Neuronal stem cell (in vitro differentiated cells): ENCODE measurements around the gene HAPSTR1.
"Not testable (repeated sequence)": the region's sequence is repeated elsewhere in the genome, so short reads cannot be mapped to it uniquely, and the experiment has no call there.

Experiments used
- DNase-seq: peaks from one replicate; pipeline ENCODE4 v3.0.0-alpha.2; 2013; ENCODE audit warnings: low spot score
- H2AFZ ChIP-seq: one replicate; pipeline ENCODE4 v1.6.1; 2013; ENCODE audit warnings: mild to moderate bottlenecking, low read length, inconsistent platforms
- H2AK5ac ChIP-seq: 2 replicates; pipeline ENCODE4 v1.6.1; 2013; ENCODE audit warnings: low read depth, mild to moderate bottlenecking, inconsistent platforms, low read length, moderate library complexity, mixed read lengths
- H2BK120ac ChIP-seq: 2 replicates; pipeline ENCODE4 v1.6.1; 2013; ENCODE audit warnings: low read depth, mild to moderate bottlenecking, inconsistent platforms, low read length, moderate library complexity, mixed read lengths
- H2BK12ac ChIP-seq: one replicate; pipeline ENCODE4 v1.6.1; 2013; ENCODE audit warnings: low read length, inconsistent platforms
- H2BK15ac ChIP-seq: 2 replicates; pipeline ENCODE4 v1.6.1; 2013; ENCODE audit warnings: mild to moderate bottlenecking, low read length, inconsistent platforms, mixed read lengths
- H2BK5ac ChIP-seq: one replicate; pipeline ENCODE4 v1.6.1; 2013; ENCODE audit warnings: inconsistent platforms, mild to moderate bottlenecking, low read length, moderate library complexity
- H3K14ac ChIP-seq: one replicate; pipeline ENCODE4 v1.6.1; 2013; ENCODE audit warnings: low read length, inconsistent platforms
- H3K18ac ChIP-seq: 2 replicates; pipeline ENCODE4 v1.6.1; 2013; ENCODE audit warnings: low read length, inconsistent platforms
- H3K23ac ChIP-seq: 2 replicates; pipeline ENCODE4 v1.6.1; 2013; ENCODE audit warnings: low read depth, mild to moderate bottlenecking, mixed read lengths, low read length, inconsistent platforms; ENCODE audit not compliant: poor library complexity
- H3K27ac ChIP-seq: replicated peaks from 3 replicates; pipeline ENCODE4 v1.5.1; 2013; ENCODE audit warnings: low read length, inconsistent platforms
- H3K27me3 ChIP-seq, 3 experiments: 2 replicates each; pipeline ENCODE4 v1.6.1; 2013; ENCODE audit warnings: low read length in 3 of 3, mild to moderate bottlenecking in 2 of 3, inconsistent platforms in 1 of 3, low read depth in 1 of 3, mixed read lengths in 1 of 3, moderate library complexity in 1 of 3; ENCODE audit not compliant: control insufficient read depth in 3 of 3, insufficient read depth in 3 of 3
- H3K36me3 ChIP-seq, 2 donors: replicated peaks in 1 of 2; 2 replicates each; pipeline ENCODE4 v1.6.1; 2013; ENCODE audit warnings: low read length in 2 of 2; ENCODE audit not compliant: control insufficient read depth in 2 of 2, insufficient read depth in 2 of 2
- H3K4ac ChIP-seq: 2 replicates; pipeline ENCODE4 v1.6.1; 2013; ENCODE audit warnings: inconsistent platforms, mild to moderate bottlenecking, low read length, moderate library complexity
- H3K4me1 ChIP-seq, 2 donors: 1 replicate in 1 of 2; 2 replicates in 1 of 2; pipeline ENCODE4 v1.6.1; 2013; ENCODE audit warnings: low read length in 2 of 2, low read depth in 1 of 2; ENCODE audit not compliant: control insufficient read depth in 2 of 2, insufficient read depth in 1 of 2
- H3K4me2 ChIP-seq: one replicate; pipeline ENCODE4 v1.6.1; 2013; ENCODE audit warnings: mild to moderate bottlenecking, low read length, inconsistent platforms; ENCODE audit not compliant: insufficient read depth, poor library complexity, severe bottlenecking
- H3K4me3 ChIP-seq, 2 donors: 2 replicates each; pipeline ENCODE4 v1.5.1; 2013; ENCODE audit warnings: low read length in 2 of 2, mild to moderate bottlenecking in 2 of 2, inconsistent platforms in 1 of 2, moderate library complexity in 1 of 2
- H3K79me1 ChIP-seq: one replicate; pipeline ENCODE4 v1.6.1; 2013; ENCODE audit warnings: low read depth, mild to moderate bottlenecking, inconsistent platforms, low read length, moderate library complexity
- H3K9ac ChIP-seq: one replicate; pipeline ENCODE4 v1.6.1; 2013; ENCODE audit warnings: mild to moderate bottlenecking, low read depth, low read length, inconsistent platforms; ENCODE audit not compliant: poor library complexity
- H3K9me3 ChIP-seq, 2 donors: replicated peaks in 1 of 2; 2 replicates each; pipeline versions ENCODE3 to v1.6.1; 2013; ENCODE audit warnings: low read length in 2 of 2, mild to moderate bottlenecking in 2 of 2, inconsistent platforms in 1 of 2, low read depth in 1 of 2, mixed read lengths in 1 of 2, moderate library complexity in 1 of 2; ENCODE audit not compliant: control insufficient read depth in 2 of 2, insufficient read depth in 1 of 2
- H4K8ac ChIP-seq: one replicate; pipeline ENCODE4 v1.6.1; 2013; ENCODE audit warnings: low read depth, mild to moderate bottlenecking, inconsistent platforms, low read length, moderate library complexity
- H4K91ac ChIP-seq: one replicate; pipeline ENCODE4 v1.6.1; 2013; ENCODE audit warnings: low read length, low read depth, mild to moderate bottlenecking, inconsistent platforms; ENCODE audit not compliant: poor library complexity
- WGBS, 2 donors: extraction: QIAGEN DNeasy Blood & Tissue Kit; methylation state at CpG; one replicate each; pipeline ENCODE4 v1.1.7; 2013; ENCODE audit warnings: missing lambda C conversion rate in 2 of 2, mixed read lengths in 1 of 2; ENCODE audit not compliant: insufficient read length in 2 of 2, insufficient replicate concordance in 1 of 2; ENCODE audit errors: extremely low coverage in 2 of 2; 5-methylcytosine and 5-hydroxymethylcytosine counted together

The HAPSTR1 gene

DNA sequence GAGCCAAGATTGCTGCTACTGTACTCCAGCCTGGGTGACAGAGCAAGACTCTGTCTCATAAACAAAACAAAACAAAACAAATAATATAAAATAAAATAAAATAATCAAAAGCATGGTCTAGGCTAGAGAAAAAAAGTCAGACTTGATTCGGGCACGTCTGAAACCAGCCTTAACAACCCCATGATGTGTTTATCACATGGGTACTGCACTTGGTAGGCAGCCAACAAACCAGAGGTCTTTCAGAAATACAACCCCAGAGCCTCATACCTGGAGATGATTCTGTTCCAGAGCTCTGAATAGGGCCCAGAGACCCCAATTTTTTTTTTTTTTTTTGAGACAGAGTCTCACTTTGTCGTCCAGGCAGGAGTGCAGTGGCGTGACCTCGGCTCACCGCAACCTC, 9.6 kb upstream of the HAPSTR1 start:
- Histone ChIP-seq H2AK5ac (no peak overlapping the region), H3K27ac (no peak overlapping the region), H3K27me3 (no peaks in the 10 kb centered on the region), H2BK120ac (no peak overlapping the region), H3K79me1 (no peaks in the 10 kb centered on the region), H2BK15ac (no peak overlapping the region), H2BK12ac (no peak overlapping the region), H3K9ac (no peak overlapping the region), H3K36me3 (no peaks in the 10 kb centered on the region), H3K18ac (no peak overlapping the region), H3K9me3 (no peaks in the 10 kb centered on the region), H4K8ac (no peak overlapping the region), H4K91ac (no peak overlapping the region), H3K23ac (no peak overlapping the region), H3K4me2 (no peak overlapping the region), H3K4me3 (no peak overlapping the region), H2BK5ac (no peak overlapping the region), H3K14ac (no peak overlapping the region), H3K4ac (no peak overlapping the region), H2AFZ (no peak overlapping the region), H3K4me1 (no peaks in the 10 kb centered on the region)
- WGBS, 2 donors, result no CpG with 5 or more reads among the region's 6 CpGs
- DNase-seq, result no peak

DNA sequence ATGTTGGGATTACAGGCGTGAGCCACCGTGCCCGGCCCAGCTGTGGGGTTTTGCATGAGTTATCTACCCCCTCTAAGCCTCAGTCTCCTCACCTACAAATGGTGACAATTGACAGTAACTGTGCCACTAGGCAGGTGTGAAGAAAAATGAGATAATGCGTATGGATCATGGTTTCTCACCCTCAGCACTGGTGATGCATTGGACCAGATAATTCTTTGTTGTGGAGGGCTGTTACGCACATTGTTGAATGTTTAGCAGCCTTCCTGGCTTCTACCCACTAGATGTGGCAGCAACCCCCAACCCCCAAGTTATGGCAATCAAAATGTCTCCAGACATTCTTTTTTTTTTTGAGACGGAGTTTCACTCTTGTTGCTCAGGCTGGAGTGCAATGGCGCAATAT, 9.0 kb upstream of the HAPSTR1 start:
- Histone ChIP-seq H3K9ac (no peak overlapping the region), H2BK12ac (no peak overlapping the region), H3K23ac (no peak overlapping the region), H3K9me3 (no peaks in the 10 kb centered on the region), H3K79me1 (no peaks in the 10 kb centered on the region), H2AFZ (no peak overlapping the region), H3K27me3 (no peaks in the 10 kb centered on the region), H3K27ac (no peak overlapping the region), H3K14ac (no peak overlapping the region), H3K4ac (no peak overlapping the region), H3K4me2 (no peak overlapping the region), H2AK5ac (no peak overlapping the region), H3K4me1 (no peaks in the 10 kb centered on the region), H3K36me3 (no peaks in the 10 kb centered on the region), H4K8ac (no peak overlapping the region), H2BK120ac (no peak overlapping the region), H4K91ac (no peak overlapping the region), H2BK15ac (no peak overlapping the region), H3K18ac (no peak overlapping the region), H2BK5ac (no peak overlapping the region), H3K4me3 (no peak overlapping the region)
- WGBS, 2 donors, result no CpG with 5 or more reads among the region's 7 CpGs
- DNase-seq, result no peak

DNA sequence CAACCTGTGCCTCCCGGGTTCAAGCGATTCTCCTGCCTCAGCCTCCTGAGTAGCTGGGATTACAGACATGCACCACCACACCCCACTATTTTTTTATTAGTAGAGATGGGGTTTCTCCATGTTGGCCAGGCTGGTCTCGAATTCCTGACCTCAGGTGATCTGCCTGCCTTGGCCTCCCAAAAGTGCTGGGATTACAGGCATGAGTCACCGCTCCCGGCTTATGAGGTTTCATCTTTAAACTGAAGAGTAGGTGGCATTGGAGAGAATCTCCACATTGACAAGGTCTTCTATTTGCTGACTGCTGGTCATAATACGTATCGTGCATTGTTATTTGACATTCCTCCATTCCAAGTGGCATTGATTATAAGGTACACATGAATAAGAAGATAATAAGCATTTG, 3.7 kb upstream of the HAPSTR1 start:
- not testable (repeated sequence) for DNase-seq, H3K27me3 ChIP-seq, H3K14ac ChIP-seq, H2BK12ac ChIP-seq, H3K4ac ChIP-seq, H3K9me3 ChIP-seq, H2BK120ac ChIP-seq, H3K23ac ChIP-seq, H3K4me1 ChIP-seq, H3K18ac ChIP-seq, H3K79me1 ChIP-seq, H2BK5ac ChIP-seq, H3K27ac ChIP-seq, H3K9ac ChIP-seq, H2AK5ac ChIP-seq, H3K4me3 ChIP-seq, H2BK15ac ChIP-seq, H3K4me2 ChIP-seq, H2AFZ ChIP-seq, H3K36me3 ChIP-seq, H4K91ac ChIP-seq, H4K8ac ChIP-seq
- WGBS, 2 donors, result no CpG with 5 or more reads among the region's 7 CpGs

DNA sequence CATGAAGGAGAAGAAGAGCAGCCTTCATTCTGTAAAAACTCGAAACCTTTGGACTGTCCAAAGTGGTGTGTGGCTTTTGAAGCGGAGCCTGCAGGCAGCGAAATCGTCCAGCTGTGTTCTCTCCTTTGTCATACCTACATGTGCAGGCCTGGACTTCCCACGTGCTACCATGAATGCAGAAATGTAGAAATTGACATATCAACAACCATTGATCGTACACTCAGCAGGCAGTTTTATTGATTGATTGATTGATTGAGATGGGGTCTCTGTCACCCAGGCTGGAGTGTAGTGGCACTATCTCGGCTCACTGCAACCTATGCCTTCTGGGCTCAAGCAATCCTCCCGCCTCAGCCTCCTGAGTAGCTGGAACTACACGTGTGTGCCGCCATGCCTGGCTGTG, 2.6 kb upstream of the HAPSTR1 start:
- H3K27ac ChIP-seq, result no peak overlapping the region
- no peak overlapping the region for H3K4me3 ChIP-seq
- H3K4me2 ChIP-seq, result no peak overlapping the region
- no peak overlapping the region for H3K9ac ChIP-seq
- H4K91ac ChIP-seq, result no peak overlapping the region
- no peak overlapping the region for H2BK120ac ChIP-seq
- H3K9me3 ChIP-seq, result no peaks in the 10 kb centered on the region
- no peak for DNase-seq
- WGBS, 2 donors, result no CpG with 5 or more reads among the region's 10 CpGs
- H2BK15ac ChIP-seq, result no peak overlapping the region
- H3K23ac ChIP-seq, result no peak overlapping the region
- no peak overlapping the region for H2BK5ac ChIP-seq
- H2AFZ ChIP-seq, result no peak overlapping the region
- H4K8ac ChIP-seq, result no peak overlapping the region
- H3K18ac ChIP-seq, result no peak overlapping the region
- H2AK5ac ChIP-seq, result no peak overlapping the region
- no peaks in the 10 kb centered on the region for H3K27me3 ChIP-seq
- H2BK12ac ChIP-seq, result no peak overlapping the region
- H3K4ac ChIP-seq, result no peak overlapping the region
- peaks cover 0 to 12% of the 10 kb centered on the region in 2 donors for H3K36me3 ChIP-seq
- H3K14ac ChIP-seq, result no peak overlapping the region
- H3K79me1 ChIP-seq, result peaks cover 5% of the 10 kb centered on the region
- H3K4me1 ChIP-seq, result peaks cover 3% of the 10 kb centered on the region in 2 donors
